Tibial nerve (tissue), 4 donors: ENCODE measurements around the gene RNU7-1. TPM values are rescaled to one million over a fixed set of nuclear protein-coding genes. Genes with fewer than 3 reads are reported as not detected.

Experiments used
- DNase-seq, 2 donors: peaks; one replicate each; pipeline ENCODE4 v3.0.0-alpha.2; 2019; ENCODE audit warnings: low spot score in 2 of 2
- H3K27ac ChIP-seq, 4 donors: fragments of 200-600 bp; sonication (generic) in 3 of 4; one replicate each; pipeline ENCODE4 v1.5.1; 2017 to 2019; ENCODE audit warnings: mild to moderate bottlenecking in 1 of 4
- H3K27me3 ChIP-seq, 2 donors: fragments of 200-600 bp; sonication (generic) in 1 of 2; one replicate each; pipeline versions ENCODE4 v1.5.1 to v1.6.0; 2017 to 2019
- H3K36me3 ChIP-seq, 3 donors: fragments of 200-600 bp; sonication (generic); one replicate each; pipeline ENCODE4 v1.5.1; 2018 to 2019
- H3K4me1 ChIP-seq, 4 donors: fragments of 200-600 bp; sonication (generic) in 3 of 4; one replicate each; pipeline ENCODE4 v1.5.1; 2017 to 2019
- H3K4me3 ChIP-seq, 4 donors: fragments of 200-600 bp; sonication (generic) in 3 of 4; one replicate each; pipeline ENCODE4 v1.5.1; 2017 to 2019; ENCODE audit warnings: mild to moderate bottlenecking in 1 of 4, moderate library complexity in 1 of 4
- H3K9me3 ChIP-seq, 4 donors: fragments of 200-600 bp; sonication (generic) in 3 of 4; one replicate each; pipeline ENCODE4 v1.5.1; 2017 to 2019
- CTCF ChIP-seq, 5 experiments: fragments of 200-600 bp in 3 of 5; fragments of 450-650 bp in 2 of 5; sonication (generic) in 3 of 5; IDR thresholded peaks; one replicate each; pipeline ENCODE4 v1.5.1; 2016 to 2019; ENCODE audit warnings: antibody characterized with exemption in 5 of 5, mild to moderate bottlenecking in 3 of 5, moderate library complexity in 2 of 5
- EP300 ChIP-seq, 2 donors: sonication (generic); formaldehyde crosslinking; IDR thresholded peaks; one replicate each; pipeline ENCODE4 v1.6.1; 2017; ENCODE audit warnings: antibody characterized with exemption in 2 of 2, mild to moderate bottlenecking in 1 of 2
- POLR2A ChIP-seq, 2 donors: fragments of 450-650 bp; IDR thresholded peaks; one replicate each; pipeline ENCODE4 v1.6.1; 2017; ENCODE audit warnings: antibody characterized with exemption in 2 of 2, mild to moderate bottlenecking in 2 of 2, moderate library complexity in 2 of 2
- WGBS, 2 donors: methylation state at CpG; one replicate each; pipeline ENCODE4 v1.1.5; 2018; 5-methylcytosine and 5-hydroxymethylcytosine counted together
- total RNA-seq, 4 donors: library from RNA; depleted of rRNA; stranded (reverse); fragments of >200 nt; gene quantifications; one replicate each; pipeline ENCODE4 v1.1.0, GENCODE V29; 2016

The RNU7-1 gene
- total RNA-seq, 4 donors from 2014 or later, result not detected

DNA sequence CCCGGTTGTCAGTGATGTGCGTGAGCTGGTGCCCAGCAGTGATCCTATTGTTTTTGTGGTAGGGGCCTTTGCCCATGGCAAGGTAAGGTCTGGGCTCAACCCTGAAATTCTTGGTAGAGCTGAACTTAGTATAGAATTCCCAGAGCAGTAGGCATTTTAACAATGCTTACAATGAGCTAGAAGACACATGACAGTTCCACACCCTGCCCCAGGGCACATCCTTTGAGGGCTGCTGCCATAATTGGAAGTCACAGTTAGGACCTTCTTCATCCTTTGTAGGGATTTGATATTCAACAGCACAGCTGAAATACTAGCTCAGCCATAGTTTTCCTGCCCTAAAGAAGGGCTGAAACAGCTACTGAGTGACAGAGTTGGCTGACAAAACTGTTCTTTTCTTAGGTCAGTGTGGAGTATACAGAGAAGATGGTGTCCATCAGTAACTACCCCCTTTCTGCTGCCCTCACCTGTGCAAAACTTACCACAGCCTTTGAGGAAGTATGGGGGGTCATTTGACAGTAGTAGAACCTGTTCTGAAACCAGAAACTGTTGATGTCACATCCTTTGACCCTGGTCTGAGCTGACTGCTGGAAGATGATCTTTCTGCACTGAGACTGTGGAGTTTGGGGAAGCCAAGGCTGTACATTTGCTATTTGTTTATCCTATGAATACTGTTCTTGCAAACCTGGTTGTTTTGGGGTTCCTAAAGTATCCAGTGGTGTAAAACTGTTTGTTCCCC is 31.8 kb downstream of the RNU7-1 start:
- no peak overlapping the region for H3K4me3 ChIP-seq
- peaks cover 3 to 66% (median 17%) of the 10 kb centered on the region in 3 donors for H3K36me3 ChIP-seq
- H3K4me1 ChIP-seq, result peaks cover 0 to 15% (median 12%) of the 10 kb centered on the region in 4 donors
- no peak for DNase-seq
- 85 to 93% methylated on average over 2 of the region's 2 CpGs for WGBS, 2 donors
- no peaks in the 10 kb centered on the region for H3K27me3 ChIP-seq
- no peak overlapping the region for H3K27ac ChIP-seq
- no peak for TF ChIP-seq POLR2A (IDR thresholded peaks at IDR 0.05)
- no peak for TF ChIP-seq CTCF (IDR thresholded peaks at IDR 0.05)
- no peak for TF ChIP-seq EP300 (IDR thresholded peaks at IDR 0.05)
- H3K9me3 ChIP-seq, result no peaks in the 10 kb centered on the region

- no peak for DNase-seq
- Histone ChIP-seq H3K9me3 (no peaks in the 10 kb centered on the region), H3K4me1 (peaks cover 0 to under 1% (median 0%) of the 10 kb centered on the region in 4 donors), H3K36me3 (peaks cover 3 to 88% (median 23%) of the 10 kb centered on the region in 3 donors), H3K4me3 (no peak overlapping the region), H3K27ac (no peak overlapping the region), H3K27me3 (no peaks in the 10 kb centered on the region)
- WGBS, 2 donors, result 75% methylated on average over 10 of the region's 10 CpGs
- TF ChIP-seq CTCF (IDR thresholded peaks at IDR 0.05) (no peak), EP300 (IDR thresholded peaks at IDR 0.05) (no peak), POLR2A (IDR thresholded peaks at IDR 0.05) (no peak)
These were observed 34.0 kb downstream of the RNU7-1 start for GRCh38 chr12:6977653-6978052.

DNA sequence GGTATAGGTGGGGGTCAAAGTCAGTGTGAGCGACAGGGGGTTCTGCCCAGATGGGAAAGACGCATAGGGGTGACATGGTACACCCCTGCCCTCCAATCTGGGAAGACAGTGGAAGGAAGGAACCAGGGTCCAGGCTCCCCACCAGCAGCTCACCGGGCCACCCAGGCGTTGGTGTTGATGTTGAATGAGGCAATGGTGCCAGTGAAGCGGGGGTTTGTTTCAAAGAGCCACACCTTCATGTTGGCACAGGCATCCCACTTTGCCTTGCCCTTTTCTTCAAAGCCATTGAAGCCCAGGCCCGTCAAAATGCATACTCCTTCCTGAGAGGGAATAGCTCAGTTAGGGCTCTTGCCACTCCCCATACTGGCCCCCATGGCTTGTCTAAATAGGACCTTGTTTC is 34.6 kb downstream of the RNU7-1 start:
- 84 to 86% methylated on average over 6 of the region's 6 CpGs for WGBS, 2 donors
- H3K36me3 ChIP-seq, result peaks cover 3 to 93% (median 23%) of the 10 kb centered on the region in 3 donors
- H3K9me3 ChIP-seq, result no peaks in the 10 kb centered on the region
- H3K4me1 ChIP-seq, result no peaks in the 10 kb centered on the region
- no peak overlapping the region for H3K4me3 ChIP-seq
- H3K27me3 ChIP-seq, result no peaks in the 10 kb centered on the region
- no peak for TF ChIP-seq POLR2A (IDR thresholded peaks at IDR 0.05)
- TF ChIP-seq EP300 (IDR thresholded peaks at IDR 0.05), result no peak
- TF ChIP-seq CTCF (IDR thresholded peaks at IDR 0.05), result no peak
- no peak for DNase-seq
- H3K27ac ChIP-seq, result no peak overlapping the region

- WGBS, 2 donors, result 81 to 86% methylated on average over 3 of the region's 3 CpGs
- no peaks in the 10 kb centered on the region for H3K27me3 ChIP-seq
- no peak for DNase-seq
- peaks cover 3 to 97% (median 23%) of the 10 kb centered on the region in 3 donors for H3K36me3 ChIP-seq
- no peak overlapping the region for H3K4me3 ChIP-seq
- no peaks in the 10 kb centered on the region for H3K9me3 ChIP-seq
- no peaks in the 10 kb centered on the region for H3K4me1 ChIP-seq
- TF ChIP-seq CTCF (IDR thresholded peaks at IDR 0.05) (no peak), EP300 (IDR thresholded peaks at IDR 0.05) (no peak)
- H3K27ac ChIP-seq, result no peak overlapping the region
These were observed 35.0 kb downstream of the RNU7-1 start for GRCh38 chr12:6978611-6979011.

- TF ChIP-seq POLR2A (IDR thresholded peaks at IDR 0.05) (no peak), EP300 (IDR thresholded peaks at IDR 0.05) (no peak), CTCF (IDR thresholded peaks at IDR 0.05) (no peak)
- DNase-seq, result no peak
- Histone ChIP-seq H3K4me1 (no peaks in the 10 kb centered on the region), H3K27ac (no peak overlapping the region), H3K27me3 (no peaks in the 10 kb centered on the region), H3K9me3 (no peaks in the 10 kb centered on the region), H3K36me3 (peaks cover 3 to 98% (median 23%) of the 10 kb centered on the region in 3 donors), H3K4me3 (no peak overlapping the region)
- 88% methylated on average over 6 of the region's 6 CpGs for WGBS, 2 donors
These were observed 35.4 kb downstream of the RNU7-1 start for GRCh38 chr12:6979021-6979420.
